RCC 7860 (cell line): ENCODE results near the gene NLGN1.
A peak's percentile ranks its signal among the peaks of the same experiment; 100 is the strongest.

Source experiments
- DNase-seq: peaks from one replicate; pipeline ENCODE4 v3.0.0-alpha.2; 2015; ENCODE audit warnings: low spot score
- FAIRE-seq: peaks from 2 replicates; lab custom pipeline; 2012; peaks lifted over from hg19 to GRCh38; lab: Jason Lieb, UNC

Gene NLGN1

GRCh38 chr3:174315225-174315624 is 917.7 kb downstream of the NLGN1 start:
- DNase-seq (no peak), FAIRE-seq (no peak)

- DNase-seq (no peak), FAIRE-seq (no peak)
Observed at GRCh38 chr3:174317005-174317404, 919.5 kb downstream of the NLGN1 start.

- FAIRE-seq: no peak
- no peak for DNase-seq
Observed at GRCh38 chr3:174318181-174318580, 920.6 kb downstream of the NLGN1 start.

- FAIRE-seq (no peak), DNase-seq (no peak)
Observed at GRCh38 chr3:174321548-174321947, 924.0 kb downstream of the NLGN1 start.

- DNase-seq (no peak), FAIRE-seq (no peak)
Observed at GRCh38 chr3:174322789-174323188, 925.2 kb downstream of the NLGN1 start.

GRCh38 chr3:174325171-174325570 is 927.6 kb downstream of the NLGN1 start:
- DNase-seq (no peak), FAIRE-seq (no peak)

- FAIRE-seq (no peak), DNase-seq (no peak)
Observed at GRCh38 chr3:174325834-174326700, 928.5 kb downstream of the NLGN1 start.

- FAIRE-seq (no peak), DNase-seq (peak; percentile 14)
Observed at GRCh38 chr3:174329321-174329720, 931.8 kb downstream of the NLGN1 start.

GRCh38 chr3:174330303-174330702 is 932.8 kb downstream of the NLGN1 start:
- peak; percentile 14 for FAIRE-seq
- DNase-seq: peak; percentile 69

- FAIRE-seq: no peak
- no peak for DNase-seq
Observed at GRCh38 chr3:174331095-174331800, 933.7 kb downstream of the NLGN1 start.

- no peak for DNase-seq
- no peak for FAIRE-seq
Observed at GRCh38 chr3:174332391-174332790, 934.8 kb downstream of the NLGN1 start.

- FAIRE-seq (no peak), DNase-seq (no peak)
Observed at GRCh38 chr3:174333640-174334039, 936.1 kb downstream of the NLGN1 start.

- FAIRE-seq (no peak), DNase-seq (no peak)
Observed at GRCh38 chr3:174334111-174334510, 936.6 kb downstream of the NLGN1 start.

GRCh38 chr3:174335324-174335723 is 937.8 kb downstream of the NLGN1 start:
- DNase-seq (no peak), FAIRE-seq (no peak)

- FAIRE-seq (no peak), DNase-seq (no peak)
Observed at GRCh38 chr3:174335910-174336309, 938.4 kb downstream of the NLGN1 start.
